GM12865 (cell line): Measurements from ENCODE around the gene ARHGAP27.

Experiments
- DNase-seq: peaks from one replicate; pipeline ENCODE4 v3.0.0; 2010; ENCODE audit warnings: low read depth
- H3K4me3 ChIP-seq: 2 replicates; pipeline ENCODE4 v1.5.1; 2011; ENCODE audit warnings: mild to moderate bottlenecking, low read depth, low read length, control low read depth
- CTCF ChIP-seq: IDR thresholded peaks from 2 replicates; pipeline ENCODE4 v1.5.1; 2011; ENCODE audit warnings: low read length, control low read depth, low read depth, inconsistent platforms; ENCODE audit not compliant: insufficient read depth; ENCODE audit errors: missing control alignments

ARHGAP27 gene

GRCh38 chr17:45369421-45369820 is 63.2 kb downstream of the ARHGAP27 start:
- no peak for TF ChIP-seq CTCF
- no peak overlapping the region for H3K4me3 ChIP-seq
- DNase-seq: no peak

- no peak for TF ChIP-seq CTCF
- H3K4me3 ChIP-seq: no peak overlapping the region
- DNase-seq: no peak
These were observed 64.0 kb downstream of the ARHGAP27 start for GRCh38 chr17:45368651-45369050.

GRCh38 chr17:45367216-45367615 is 65.5 kb downstream of the ARHGAP27 start:
- no peak for TF ChIP-seq CTCF
- H3K4me3 ChIP-seq: no peak overlapping the region
- no peak for DNase-seq

GRCh38 chr17:45366691-45367090 is 66.0 kb downstream of the ARHGAP27 start:
- H3K4me3 ChIP-seq: no peak overlapping the region
- no peak for TF ChIP-seq CTCF
- no peak for DNase-seq

GRCh38 chr17:45366049-45366448 is 66.6 kb downstream of the ARHGAP27 start:
- H3K4me3 ChIP-seq: no peak overlapping the region
- no peak for TF ChIP-seq CTCF
- DNase-seq: no peak

GRCh38 chr17:45364531-45365390 is 67.9 kb downstream of the ARHGAP27 start:
- H3K4me3 ChIP-seq: no peak overlapping the region
- DNase-seq: no peak
- TF ChIP-seq CTCF: no peak

GRCh38 chr17:45363498-45363897 is 69.2 kb downstream of the ARHGAP27 start:
- no peak overlapping the region for H3K4me3 ChIP-seq
- TF ChIP-seq CTCF: no peak
- DNase-seq: no peak
